UCSD-AML1 (cell line): ENCODE data around the gene PLAGL2.

Experiments used
- DNase-seq: peaks from one replicate; lab custom pipeline; 2025; ENCODE audit not compliant: unreplicated experiment; lab: John Stamatoyannopoulos, UW

PLAGL2 gene

GRCh38 chr20:32152421-32153155, 55.0 kb downstream of the PLAGL2 start:
- no peak for DNase-seq

- no peak for DNase-seq
These were observed 57.2 kb downstream of the PLAGL2 start for GRCh38 chr20:32150291-32150848.

GRCh38 chr20:32149566-32150170, 57.9 kb downstream of the PLAGL2 start:
- no peak for DNase-seq

GRCh38 chr20:32144898-32145662, 62.5 kb downstream of the PLAGL2 start:
- no peak for DNase-seq

GRCh38 chr20:32142991-32143390, 64.6 kb downstream of the PLAGL2 start:
- no peak for DNase-seq
